GM19452 (cell line): ENCODE results near the gene RALGPS1.

Experiments
- ATAC-seq: cut with Tn5 transposase; IDR thresholded peaks from one replicate; pipeline ENCODE4 v1.9.1; 2021; ENCODE audit not compliant: unreplicated experiment

The RALGPS1 gene

GRCh38 chr9:127148014-127148413 lies 233.4 kb downstream of the RALGPS1 start:
- ATAC-seq = no peak

GRCh38 chr9:127149010-127149409 lies 234.4 kb downstream of the RALGPS1 start:
- ATAC-seq = no peak

GRCh38 chr9:127149463-127150390 lies 235.1 kb downstream of the RALGPS1 start:
- ATAC-seq = no peak

- ATAC-seq = no peak
Observed at GRCh38 chr9:127153501-127153900, 238.9 kb downstream of the RALGPS1 start.

- ATAC-seq = no peak
Observed at GRCh38 chr9:127154003-127154389, 239.4 kb downstream of the RALGPS1 start.

GRCh38 chr9:127154390-127155191 lies 240.0 kb downstream of the RALGPS1 start:
- ATAC-seq = no peak

- no peak for ATAC-seq
Observed at GRCh38 chr9:127155314-127155960, 240.9 kb downstream of the RALGPS1 start.

- ATAC-seq = no peak
Observed at GRCh38 chr9:127158786-127159324, 244.3 kb downstream of the RALGPS1 start.

- ATAC-seq = no peak
Observed at GRCh38 chr9:127159325-127159801, 244.8 kb downstream of the RALGPS1 start.

- no peak for ATAC-seq
Observed at GRCh38 chr9:127159949-127160610, 245.5 kb downstream of the RALGPS1 start.

GRCh38 chr9:127161081-127161624 lies 246.6 kb downstream of the RALGPS1 start:
- no peak for ATAC-seq

- no peak for ATAC-seq
Observed at GRCh38 chr9:127162046-127162863, 247.7 kb downstream of the RALGPS1 start.

- ATAC-seq = no peak
Observed at GRCh38 chr9:127162864-127163365, 248.3 kb downstream of the RALGPS1 start.

- no peak for ATAC-seq
Observed at GRCh38 chr9:127163409-127163808, 248.8 kb downstream of the RALGPS1 start.

- ATAC-seq = no peak
Observed at GRCh38 chr9:127165116-127165515, 250.5 kb downstream of the RALGPS1 start.

GRCh38 chr9:127166111-127166510 lies 251.5 kb downstream of the RALGPS1 start:
- no peak for ATAC-seq

- no peak for ATAC-seq
Observed at GRCh38 chr9:127166651-127167524, 252.3 kb downstream of the RALGPS1 start.
